ENCODE measurements around the gene SIK3.

DNA sequence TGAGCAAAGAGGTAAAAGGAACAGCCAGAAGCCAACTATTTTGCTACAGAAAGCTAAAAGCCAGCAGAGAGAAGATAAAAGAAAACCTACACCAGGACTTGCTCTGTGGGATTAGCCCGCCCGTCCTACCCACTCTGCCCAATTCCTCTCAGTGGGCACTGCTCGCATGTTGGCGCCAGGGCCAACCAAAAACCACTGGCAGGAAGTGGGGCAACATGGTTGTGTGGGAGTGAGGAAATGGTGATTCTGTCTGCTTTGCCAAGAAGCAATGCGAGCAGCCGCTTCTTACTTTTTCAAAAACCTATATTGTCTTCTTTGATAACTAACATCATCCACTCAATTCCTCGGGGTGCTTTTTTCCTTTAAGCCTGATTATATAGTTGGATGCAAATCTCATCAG is 246.6 kb downstream of the SIK3 start:
- TF ChIP-seq, protein P1, sequence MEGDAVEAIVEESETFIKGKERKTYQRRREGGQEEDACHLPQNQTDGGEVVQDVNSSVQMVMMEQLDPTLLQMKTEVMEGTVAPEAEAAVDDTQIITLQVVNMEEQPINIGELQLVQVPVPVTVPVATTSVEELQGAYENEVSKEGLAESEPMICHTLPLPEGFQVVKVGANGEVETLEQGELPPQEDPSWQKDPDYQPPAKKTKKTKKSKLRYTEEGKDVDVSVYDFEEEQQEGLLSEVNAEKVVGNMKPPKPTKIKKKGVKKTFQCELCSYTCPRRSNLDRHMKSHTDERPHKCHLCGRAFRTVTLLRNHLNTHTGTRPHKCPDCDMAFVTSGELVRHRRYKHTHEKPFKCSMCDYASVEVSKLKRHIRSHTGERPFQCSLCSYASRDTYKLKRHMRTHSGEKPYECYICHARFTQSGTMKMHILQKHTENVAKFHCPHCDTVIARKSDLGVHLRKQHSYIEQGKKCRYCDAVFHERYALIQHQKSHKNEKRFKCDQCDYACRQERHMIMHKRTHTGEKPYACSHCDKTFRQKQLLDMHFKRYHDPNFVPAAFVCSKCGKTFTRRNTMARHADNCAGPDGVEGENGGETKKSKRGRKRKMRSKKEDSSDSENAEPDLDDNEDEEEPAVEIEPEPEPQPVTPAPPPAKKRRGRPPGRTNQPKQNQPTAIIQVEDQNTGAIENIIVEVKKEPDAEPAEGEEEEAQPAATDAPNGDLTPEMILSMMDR (IDR thresholded peaks at IDR 0.05) = no peak
- no peak for TF ChIP-seq EZH2 (IDR thresholded peaks at IDR 0.05)
- no peak for TF ChIP-seq EZH2phosphoT487 (IDR thresholded peaks at IDR 0.05)

Measured in neural progenitor cell (in vitro differentiated cells).